Hematopoietic multipotent progenitor cell treated with erythropoietin and hydrocortisone succinate and interleukin-3 and kit ligand, for 4 days (in vitro differentiated cells): Measurements from ENCODE around the gene SH3GLB1.
A peak's percentile ranks its signal among the peaks of the same experiment; 100 is the strongest.
"Not testable (repeated sequence)": the region's sequence is repeated elsewhere in the genome, so short reads cannot be mapped to it uniquely, and the experiment has no call there.

ENCODE experiments used
- DNase-seq: peaks from one replicate; pipeline ENCODE4 v3.0.0-alpha.2; 2015

Gene SH3GLB1

GRCh38 chr1:86704458-86704971 lies at the start of gene SH3GLB1:
SH3GLB1 (plus strand) TSS chr1:86704576; CDS start chr1:86704900, 324 bp downstream.
- DNase-seq, result peak; percentile 96

- DNase-seq, result not testable (repeated sequence)
Measured at GRCh38 chr1:86658381-86658780, 46.0 kb upstream of the SH3GLB1 start.

- no peak for DNase-seq
Measured at GRCh38 chr1:86666368-86666767, 38.0 kb upstream of the SH3GLB1 start.

- DNase-seq, result peak; percentile 59
Measured at GRCh38 chr1:86687595-86687994, 16.8 kb upstream of the SH3GLB1 start.

GRCh38 chr1:86692641-86693040 lies 11.7 kb upstream of the SH3GLB1 start:
- DNase-seq, result no peak

- DNase-seq, result no peak
Measured at GRCh38 chr1:86695400-86695799, 9.0 kb upstream of the SH3GLB1 start.

GRCh38 chr1:86696522-86696921 lies 7.9 kb upstream of the SH3GLB1 start:
- no peak for DNase-seq

GRCh38 chr1:86699186-86699585 lies 5.2 kb upstream of the SH3GLB1 start:
- no peak for DNase-seq

GRCh38 chr1:86701731-86702130 lies 2.6 kb upstream of the SH3GLB1 start:
- DNase-seq, result no peak

GRCh38 chr1:86702954-86703494 lies 1.4 kb upstream of the SH3GLB1 start:
- DNase-seq, result not testable (repeated sequence)

- DNase-seq, result peak; percentile 55
Measured at GRCh38 chr1:86703696-86704457, 499 bp upstream of the SH3GLB1 start.

GRCh38 chr1:86704972-86705664 lies 742 bp downstream of the SH3GLB1 start:
- peak; percentile 81 for DNase-seq

GRCh38 chr1:86705665-86705985 lies 1.2 kb downstream of the SH3GLB1 start:
- no peak for DNase-seq

- DNase-seq, result no peak
Measured at GRCh38 chr1:86706018-86706635, 1.8 kb downstream of the SH3GLB1 start.

GRCh38 chr1:86708920-86709319 lies 4.5 kb downstream of the SH3GLB1 start:
- DNase-seq, result peak; percentile 67

GRCh38 chr1:86712088-86712860 lies 7.9 kb downstream of the SH3GLB1 start:
- no peak for DNase-seq

- DNase-seq, result no peak
Measured at GRCh38 chr1:86713477-86713876, 9.1 kb downstream of the SH3GLB1 start.

- DNase-seq, result no peak
Measured at GRCh38 chr1:86714159-86714558, 9.8 kb downstream of the SH3GLB1 start.

- DNase-seq, result no peak
Measured at GRCh38 chr1:86714561-86715244, 10.3 kb downstream of the SH3GLB1 start.

- no peak for DNase-seq
Measured at GRCh38 chr1:86718786-86719185, 14.4 kb downstream of the SH3GLB1 start.

GRCh38 chr1:86731416-86731815 lies 27.0 kb downstream of the SH3GLB1 start:
- no peak for DNase-seq

GRCh38 chr1:86733340-86733739 lies 29.0 kb downstream of the SH3GLB1 start:
- DNase-seq, result no peak
